Brain pericyte (primary cell): ENCODE data around the gene CFAP20DC.
"Not testable (repeated sequence)": the region's sequence is repeated elsewhere in the genome, so short reads cannot be mapped to it uniquely, and the experiment has no call there.

Experiments used
- DNase-seq: peaks from one replicate; pipeline ENCODE4 v3.0.0-alpha.2; 2012; ENCODE audit warnings: low read depth, low spot score

Gene CFAP20DC

DNA sequence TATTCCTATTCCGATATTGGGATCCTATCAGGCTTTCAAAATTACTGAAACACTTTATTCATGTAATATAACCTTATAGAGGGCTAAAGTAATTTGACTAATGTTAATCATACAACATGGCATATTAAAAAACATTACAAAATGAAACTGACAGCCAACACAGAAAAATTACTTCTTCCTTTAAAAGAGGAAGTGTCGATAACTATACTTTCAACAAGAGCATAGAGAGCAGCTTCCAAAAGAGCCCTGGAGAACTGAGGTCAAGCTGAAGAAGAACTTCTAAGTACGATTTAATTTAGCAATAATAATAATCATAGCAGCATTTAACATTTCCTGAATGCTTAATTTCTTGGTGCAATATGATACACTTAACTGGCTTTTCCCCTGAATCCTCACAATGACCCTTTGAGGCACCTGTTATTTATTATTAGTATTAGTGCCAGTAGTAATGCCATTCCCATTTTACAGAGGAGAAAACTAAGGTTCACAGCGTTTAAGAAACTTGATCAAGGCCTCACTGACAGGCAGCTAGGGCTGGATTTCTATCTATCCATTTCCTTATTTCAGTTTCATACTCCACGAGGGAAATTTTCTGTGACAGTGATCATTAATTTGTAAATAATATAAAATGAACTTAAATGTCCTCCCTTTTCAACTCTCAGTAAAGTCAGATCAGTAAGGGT is 181.6 kb downstream of the CFAP20DC start:
- DNase-seq = no peak

DNA sequence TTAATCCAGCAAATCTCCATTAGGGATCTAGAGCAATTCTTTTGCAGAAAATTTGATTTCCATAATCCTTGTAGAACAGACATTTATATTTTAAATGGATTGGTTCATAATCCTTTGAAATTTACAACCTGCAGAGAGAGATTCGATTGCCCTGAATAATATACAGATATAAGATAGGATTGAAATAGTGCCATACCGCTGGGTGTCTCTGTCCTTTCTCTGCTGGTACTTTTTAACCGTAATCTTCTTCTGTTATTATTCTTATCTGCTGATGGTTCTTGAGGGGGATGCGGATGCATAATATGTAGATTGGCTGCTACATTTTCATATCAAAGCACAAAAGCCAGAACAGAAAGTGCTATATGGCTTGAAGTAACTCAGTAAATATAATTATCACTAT is 182.2 kb downstream of the CFAP20DC start:
- no peak for DNase-seq

DNA sequence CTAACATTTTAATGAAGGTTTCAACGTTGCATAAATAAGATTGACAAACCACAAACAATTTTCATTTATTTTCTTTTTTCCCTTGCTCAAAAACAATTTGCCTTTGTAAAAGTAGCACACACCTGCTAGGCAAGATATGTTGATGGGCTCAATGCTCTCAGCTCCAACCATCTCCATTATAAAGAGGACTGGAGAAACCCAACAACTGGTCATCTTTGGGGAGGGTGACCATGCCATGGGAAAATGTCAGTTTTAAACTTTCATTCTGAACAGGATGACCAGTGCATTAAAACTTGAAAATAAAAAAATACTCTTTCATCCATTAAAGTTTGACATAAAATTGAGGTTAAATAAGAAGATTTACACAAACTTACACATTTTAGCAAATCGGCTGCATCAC is 183.7 kb downstream of the CFAP20DC start:
- DNase-seq = no peak

DNA sequence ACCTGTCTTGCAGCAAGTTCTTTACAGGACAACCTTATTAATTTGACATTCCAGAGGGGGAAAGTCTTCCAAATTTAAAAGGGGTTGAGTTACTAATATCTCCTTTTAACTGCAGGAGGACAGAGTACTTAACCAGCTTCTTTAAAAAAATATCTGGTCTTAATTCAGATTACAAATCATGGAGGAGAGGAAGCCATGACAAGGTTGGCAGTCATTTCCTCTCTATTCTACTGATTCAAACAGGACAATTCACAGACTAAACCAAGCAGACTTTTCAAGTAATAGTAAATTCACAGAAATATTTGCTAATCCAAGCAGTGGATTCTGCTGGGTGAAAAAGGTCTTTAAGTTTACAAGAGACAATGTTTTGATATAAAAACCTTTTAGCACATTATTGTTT is 185.3 kb downstream of the CFAP20DC start:
- no peak for DNase-seq

DNA sequence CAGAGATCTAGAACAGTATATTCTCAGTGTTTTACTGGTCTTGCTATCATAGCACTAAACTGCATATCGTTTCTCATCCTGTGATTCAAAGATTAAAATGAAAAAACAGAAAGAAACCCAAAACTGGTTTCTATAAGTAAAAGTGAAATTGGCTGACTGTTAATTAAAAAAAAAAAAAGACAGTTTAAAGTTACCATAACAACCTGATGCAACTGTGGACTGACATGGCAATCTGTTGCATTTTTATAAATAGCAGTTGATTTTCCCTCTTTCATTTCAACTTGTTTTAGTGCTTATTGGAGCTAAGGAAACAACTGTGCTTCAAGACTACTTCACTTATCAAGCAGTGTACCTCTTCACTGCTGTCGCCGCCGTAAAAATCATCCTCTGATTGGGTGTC is 186.6 kb downstream of the CFAP20DC start:
- no peak for DNase-seq

DNA sequence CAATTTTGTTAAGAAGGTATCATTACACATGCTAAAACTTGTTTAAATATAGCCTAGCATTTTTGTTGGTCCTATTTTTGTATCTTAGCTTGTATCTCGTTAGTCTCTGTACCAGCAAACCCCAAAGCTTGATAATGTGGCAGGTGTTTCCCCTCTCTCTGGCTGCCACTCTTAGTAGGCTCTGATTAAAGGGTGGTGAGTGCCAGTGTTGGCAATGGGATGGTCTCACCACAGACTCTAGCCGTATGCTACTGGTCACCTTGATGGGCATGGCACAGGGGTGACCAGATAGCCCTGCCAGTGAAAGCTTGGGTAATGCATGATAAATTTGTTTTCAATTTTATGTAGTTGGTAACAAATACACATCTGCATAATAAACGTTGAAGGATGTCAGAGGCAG is 188.3 kb downstream of the CFAP20DC start:
- DNase-seq = no peak

DNA sequence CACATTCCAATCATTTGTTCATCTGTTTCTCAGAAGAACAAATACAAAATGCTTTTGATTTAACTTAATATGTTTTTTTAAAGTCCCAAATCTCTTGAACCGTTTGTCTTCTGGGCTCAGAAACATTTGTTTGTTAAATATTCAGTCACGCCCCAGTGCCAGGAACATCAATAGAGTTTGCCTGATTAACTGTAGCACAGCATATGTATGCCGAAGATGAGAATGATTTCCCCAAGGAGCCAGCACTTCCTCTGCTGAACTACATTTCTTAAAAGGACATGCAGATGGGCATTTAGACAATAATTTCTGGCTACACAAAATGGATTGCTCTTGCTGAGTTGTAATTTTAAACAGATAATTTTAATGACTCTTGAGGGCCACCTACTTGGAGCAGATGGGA is 191.7 kb downstream of the CFAP20DC start:
- no peak for DNase-seq

DNA sequence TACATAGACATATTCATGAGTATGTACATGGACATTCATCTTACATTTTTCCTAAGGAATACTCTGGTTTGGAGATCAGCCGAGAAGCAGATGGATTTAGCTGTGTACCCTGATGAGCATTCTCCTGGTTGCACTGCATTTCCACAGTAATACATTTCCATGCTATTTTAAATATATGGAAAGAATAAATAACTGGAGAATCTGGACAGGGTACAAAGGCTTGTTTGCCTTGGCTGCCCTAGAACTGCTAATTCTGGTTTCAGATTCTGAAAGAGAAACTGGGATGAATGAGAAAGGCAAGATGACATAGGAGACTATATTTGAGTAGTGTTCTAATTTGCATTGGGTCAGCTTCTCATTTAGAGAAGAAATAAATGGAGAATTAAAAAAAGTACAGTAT is 192.4 kb downstream of the CFAP20DC start:
- DNase-seq = no peak

DNA sequence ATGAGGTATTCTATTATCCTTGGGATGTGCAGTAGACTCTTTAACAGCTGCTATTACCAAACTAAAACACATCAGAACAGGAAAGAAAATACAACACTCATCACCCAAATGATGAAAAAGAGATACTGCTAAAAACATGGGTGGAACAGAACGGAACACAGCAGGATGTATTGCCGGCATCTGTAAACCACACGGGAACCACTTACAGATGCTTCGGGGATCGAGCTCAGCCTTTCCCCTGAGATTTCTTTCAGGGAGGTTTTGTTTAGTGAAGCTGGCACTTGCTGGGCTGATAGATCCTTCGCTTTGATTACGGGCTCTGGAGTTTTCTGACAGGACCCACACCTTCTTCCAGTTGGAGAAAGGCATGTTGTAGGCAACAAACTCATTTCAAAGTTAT is 201.0 kb downstream of the CFAP20DC start:
- no peak for DNase-seq

DNA sequence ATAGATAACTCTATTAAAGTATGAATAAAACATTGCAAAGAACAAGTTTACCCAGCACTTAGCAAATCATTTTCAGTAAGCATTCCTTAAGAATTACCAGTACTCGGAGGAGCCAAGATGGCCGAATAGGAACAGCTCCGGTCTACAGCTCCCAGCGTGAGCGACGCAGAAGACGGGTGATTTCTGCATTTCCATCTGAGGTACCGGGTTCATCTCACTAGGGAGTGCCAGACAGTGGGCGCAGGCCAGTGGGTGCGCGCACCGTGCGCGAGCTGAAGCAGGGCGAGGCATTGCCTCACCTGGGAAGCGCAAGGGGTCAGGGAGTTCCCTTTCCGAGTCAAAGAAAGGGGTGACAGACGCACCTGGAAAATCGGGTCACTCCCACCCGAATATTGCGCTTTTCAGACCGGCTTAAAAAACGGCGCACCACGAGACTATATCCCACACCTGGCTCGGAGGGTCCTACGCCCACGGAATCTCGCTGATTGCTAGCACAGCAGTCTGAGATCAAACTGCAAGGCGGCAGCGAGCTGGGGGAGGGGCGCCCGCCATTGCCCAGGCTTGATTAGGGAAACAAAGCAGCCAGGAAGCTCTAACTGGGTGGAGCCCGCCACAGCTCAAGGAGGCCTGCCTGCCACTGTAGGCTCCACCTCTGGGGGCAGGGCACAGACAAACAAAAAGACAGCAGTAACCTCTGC is 207.6 kb downstream of the CFAP20DC start:
- not testable (repeated sequence) for DNase-seq

DNA sequence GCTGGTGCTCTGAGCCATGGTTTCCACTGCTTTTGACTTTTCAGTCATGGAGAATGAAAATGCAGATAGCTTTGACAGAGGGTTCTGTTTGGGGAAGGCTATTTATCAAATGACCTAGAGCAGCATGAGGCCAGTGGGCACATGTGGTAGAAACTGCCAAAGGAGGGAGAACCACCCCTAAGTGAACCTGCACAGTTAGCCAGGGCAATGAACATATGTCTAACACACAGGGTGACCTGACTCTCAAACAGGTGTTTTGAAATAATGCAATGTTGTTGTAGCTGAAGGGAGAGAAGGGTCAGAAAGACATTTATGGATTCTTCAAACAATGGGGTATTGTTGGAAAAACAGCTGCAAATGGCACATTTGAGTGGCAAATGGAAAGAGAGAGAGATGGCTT is 208.9 kb downstream of the CFAP20DC start:
- no peak for DNase-seq

DNA sequence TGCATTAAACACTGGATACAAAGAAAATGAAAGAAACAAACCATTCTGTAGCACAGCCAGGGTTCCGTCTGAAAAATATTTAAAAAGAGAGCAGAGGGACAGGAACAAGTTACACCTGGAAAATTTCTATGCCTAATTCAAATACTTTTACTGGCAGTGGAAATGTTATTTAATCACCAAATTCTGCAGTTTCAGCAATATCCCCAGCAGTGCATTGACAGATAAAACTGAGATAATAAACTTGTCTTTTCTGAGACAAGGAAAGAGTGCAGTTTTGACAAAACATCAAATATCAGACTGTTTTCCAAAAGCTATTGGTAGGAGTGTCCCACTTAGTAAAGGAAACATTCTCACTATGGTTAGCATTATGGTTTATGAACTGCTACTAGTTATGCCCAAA is 209.9 kb downstream of the CFAP20DC start:
- no peak for DNase-seq

DNA sequence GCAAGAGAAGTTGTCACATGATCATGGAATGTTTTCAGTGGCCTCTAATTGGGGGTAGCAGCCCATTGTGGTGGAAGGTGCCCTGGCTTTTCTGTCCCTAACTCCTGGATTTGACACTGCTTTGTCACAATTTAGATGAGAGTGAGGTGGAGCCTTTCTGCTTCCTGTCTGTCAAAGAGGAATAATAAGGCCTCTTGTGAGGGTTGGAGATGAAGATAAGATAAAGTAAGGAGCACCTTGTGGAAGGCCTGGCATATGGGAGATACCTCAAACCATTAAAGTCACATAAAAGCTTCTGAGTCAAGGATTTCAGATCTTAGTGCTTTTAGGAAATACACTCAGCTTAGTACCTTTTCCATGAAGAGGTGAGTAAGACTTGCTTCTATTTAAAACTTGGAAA is 210.6 kb downstream of the CFAP20DC start:
- no peak for DNase-seq

DNA sequence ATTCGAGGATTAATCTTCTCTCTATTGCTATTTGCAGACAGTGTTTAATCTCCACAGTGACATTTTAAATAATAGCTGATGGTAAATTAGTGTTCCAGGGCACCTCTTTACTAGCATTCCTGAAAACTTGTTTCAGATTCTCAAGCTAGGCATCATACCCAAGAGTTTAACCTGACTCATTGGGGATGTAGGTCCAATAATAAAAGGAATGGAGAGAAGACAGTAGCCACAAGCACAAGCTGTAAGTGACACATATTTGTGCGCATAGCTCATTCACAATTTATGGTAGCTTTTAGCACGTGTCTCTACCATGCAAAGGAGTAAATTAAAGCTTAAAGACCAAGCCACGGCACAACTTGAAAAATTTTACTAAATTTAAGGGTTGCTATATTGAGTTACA is 212.0 kb downstream of the CFAP20DC start:
- DNase-seq = no peak

DNA sequence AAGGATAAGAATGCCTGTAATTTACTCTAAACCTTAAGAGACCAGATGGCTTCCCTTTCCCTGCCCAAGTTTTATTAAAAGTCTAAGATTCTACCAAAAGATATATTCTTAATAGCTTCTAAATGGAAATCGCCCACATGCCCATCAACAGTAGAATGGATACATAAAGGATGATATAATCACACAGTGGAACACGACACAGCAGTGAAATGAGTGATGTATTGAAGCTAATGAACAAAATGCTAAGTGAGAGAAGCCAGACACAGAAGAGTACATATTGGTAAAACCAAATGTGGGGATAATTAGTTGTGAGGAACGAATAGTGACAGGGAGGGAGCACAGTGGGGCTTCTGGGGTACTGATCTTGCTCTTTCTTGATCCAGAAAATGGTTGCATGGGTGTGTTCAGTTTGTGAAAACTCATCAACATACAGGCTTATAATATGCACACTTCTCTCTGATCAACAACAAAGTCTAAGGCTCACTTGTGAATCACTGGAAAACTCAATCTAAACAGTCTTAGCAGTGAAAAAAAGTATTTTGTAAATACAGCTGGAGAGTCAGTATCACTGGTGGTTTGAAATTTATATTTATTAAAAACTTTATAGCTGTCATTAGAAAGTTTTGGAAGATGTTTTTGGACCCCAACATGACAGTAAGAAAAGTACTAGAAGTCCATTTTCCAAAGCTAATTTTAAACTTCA is 212.5 kb downstream of the CFAP20DC start:
- no peak for DNase-seq

DNA sequence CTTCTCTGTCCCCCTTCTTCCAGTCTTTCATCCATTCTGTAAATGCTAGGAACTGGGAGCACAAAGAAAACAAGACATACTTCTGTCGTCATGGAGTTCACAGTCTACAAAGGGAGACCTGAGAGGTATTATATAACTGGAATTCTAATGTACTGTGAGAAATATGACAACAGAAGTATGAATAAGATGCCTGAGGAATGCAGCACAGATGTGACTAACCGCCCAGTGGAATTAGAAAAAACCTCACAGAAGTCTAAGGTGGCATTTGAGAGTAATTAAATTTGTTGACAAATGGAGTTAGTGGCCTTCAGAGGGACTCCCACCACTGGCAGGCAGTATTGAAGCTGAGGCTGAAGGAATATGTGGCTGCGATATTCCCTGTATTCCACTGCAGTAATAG is 214.7 kb downstream of the CFAP20DC start:
- no peak for DNase-seq

DNA sequence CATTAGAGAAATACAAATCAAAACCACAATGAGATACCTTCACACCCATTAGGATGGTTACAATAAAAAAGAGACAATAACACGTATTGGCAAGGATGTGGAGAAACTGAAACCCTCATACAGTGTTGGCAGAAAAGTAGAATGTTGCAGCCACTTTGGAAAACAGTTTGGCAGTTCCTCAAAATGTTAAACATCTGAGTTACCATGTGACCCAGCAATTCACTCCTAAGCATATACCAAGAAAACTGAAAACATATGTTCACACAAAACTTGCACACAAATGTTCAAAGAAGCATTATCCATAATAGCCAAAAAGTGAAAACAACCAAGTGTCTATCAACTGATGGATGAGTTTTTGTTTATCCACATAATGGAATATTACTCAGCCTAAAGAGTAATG is 216.3 kb downstream of the CFAP20DC start:
- DNase-seq = no peak

DNA sequence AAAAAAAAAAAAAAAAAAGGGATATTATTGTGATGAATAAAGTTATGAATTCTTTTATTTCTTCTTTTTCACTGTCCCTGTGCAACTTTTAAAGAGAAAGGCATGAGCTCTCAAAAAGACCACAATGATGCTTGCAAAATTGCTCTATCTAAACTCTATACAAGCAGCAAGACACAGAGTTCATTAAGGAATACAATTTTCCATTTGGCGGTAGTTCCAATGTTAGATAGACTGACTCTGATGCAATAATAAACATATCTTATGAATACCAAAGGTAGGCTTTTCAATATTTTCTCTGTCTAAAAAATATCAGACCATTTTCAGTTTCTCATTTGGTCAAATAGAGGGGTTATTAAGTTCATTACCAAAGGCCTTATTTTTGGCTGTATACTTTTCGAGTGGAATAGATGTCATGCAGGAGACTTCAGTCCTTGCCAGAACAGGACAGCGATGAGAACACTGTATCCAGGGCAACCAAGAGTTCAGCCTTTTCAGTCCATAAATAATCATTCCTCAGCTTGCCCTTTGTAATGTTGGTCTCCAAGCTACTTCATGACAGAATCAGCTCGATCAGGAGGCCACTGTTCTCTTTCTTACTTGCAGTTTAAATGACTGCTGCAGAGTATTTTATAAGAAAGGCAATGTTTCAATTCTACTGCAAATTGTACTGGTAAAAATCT is 220.4 kb downstream of the CFAP20DC start:
- DNase-seq = no peak

DNA sequence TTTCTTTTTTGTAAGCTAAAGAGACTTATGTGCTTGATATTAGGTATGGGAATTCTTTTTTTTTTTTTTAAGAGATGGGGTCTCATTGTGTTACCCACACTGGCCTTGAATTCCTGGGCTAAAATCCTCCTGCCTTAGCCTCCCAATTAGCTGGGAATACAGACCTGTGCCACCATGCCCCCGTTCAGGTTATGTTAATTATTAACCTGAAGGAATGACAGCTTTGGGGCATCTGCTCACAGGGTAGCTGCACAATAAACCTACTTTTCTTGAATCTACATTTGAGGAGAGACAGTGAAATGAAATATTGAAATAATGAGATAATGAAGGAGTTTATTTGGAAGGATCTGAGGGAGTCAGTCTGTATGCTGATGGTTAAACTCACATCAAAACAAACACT is 225.0 kb downstream of the CFAP20DC start:
- DNase-seq = no peak

DNA sequence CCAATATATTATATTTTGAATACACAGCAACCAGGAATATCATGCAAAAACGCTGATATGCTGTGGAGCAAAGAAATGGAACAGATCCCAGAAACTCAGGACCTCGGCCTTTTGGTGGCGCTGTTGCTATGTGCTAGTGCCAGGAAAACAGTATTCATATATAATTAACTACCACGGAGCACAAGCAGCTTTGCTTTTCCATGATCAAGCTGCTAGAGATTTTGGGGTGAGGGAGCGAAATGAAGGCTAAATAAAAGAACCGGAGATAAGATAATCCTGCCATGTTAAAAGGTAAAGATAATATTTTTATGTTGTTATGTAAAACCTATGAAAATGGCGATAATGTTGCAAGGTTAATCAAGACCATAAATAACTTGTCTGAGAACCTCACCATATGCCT is 225.5 kb downstream of the CFAP20DC start:
- DNase-seq = no peak

DNA sequence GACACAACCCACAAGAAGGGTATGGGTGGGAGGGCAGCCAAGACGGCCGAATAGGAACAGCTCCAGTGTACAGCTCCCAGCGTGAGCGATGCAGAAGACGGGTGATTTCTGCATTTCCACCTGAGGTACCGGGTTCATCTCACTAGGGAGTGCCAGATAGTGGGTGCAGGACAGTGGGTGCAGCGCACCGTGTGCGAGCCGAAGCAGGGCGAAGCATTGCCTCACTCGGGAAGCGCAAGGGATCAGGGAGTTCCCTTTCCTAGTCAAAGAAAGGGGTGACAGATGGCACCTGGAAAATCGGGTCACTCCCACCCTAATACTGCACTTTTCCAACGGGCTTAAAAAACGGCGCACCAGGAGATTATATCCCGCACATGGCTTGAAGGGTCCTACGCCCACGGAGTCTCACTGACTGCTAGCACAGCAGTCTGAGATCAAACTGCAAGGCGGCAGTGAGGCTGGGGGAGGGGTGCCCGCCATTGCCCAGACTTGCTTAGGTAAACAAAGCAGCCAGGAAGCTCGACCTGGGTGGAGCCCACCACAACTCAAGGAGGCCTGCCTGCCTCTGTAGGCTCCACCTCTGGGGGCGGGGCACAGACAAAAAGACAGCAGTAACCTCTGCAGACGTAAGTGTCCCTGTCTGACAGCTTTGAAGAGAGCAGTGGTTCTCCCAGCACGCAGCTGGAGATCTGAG is 243.1 kb downstream of the CFAP20DC start:
- not testable (repeated sequence) for DNase-seq

DNA sequence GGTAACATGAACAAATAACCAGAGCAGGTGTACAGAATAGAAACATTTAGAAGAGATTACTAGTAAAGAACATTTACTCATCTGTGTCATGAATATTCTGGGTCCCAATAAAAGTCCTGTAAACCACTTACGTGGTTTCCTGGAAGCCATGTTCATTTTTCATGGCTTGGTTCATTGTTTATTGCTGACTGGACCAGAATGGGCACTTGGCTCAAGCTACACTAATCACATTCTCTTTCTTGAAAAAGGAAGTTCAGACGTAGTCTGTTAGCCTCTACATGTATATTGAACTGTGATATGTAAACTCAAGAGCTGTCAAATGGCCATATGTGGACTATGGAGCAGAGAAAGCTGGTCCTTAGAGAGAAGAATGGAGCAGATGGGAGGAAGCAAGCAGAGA is 244.9 kb downstream of the CFAP20DC start:
- no peak for DNase-seq
